Skeletal muscle satellite cell (primary cell): ENCODE results near the gene ITIH4.

ENCODE experiments used
- H3K27me3 ChIP-seq: 2 replicates; pipeline ENCODE4 v1.7.0; 2013; ENCODE audit warnings: low read length; ENCODE audit not compliant: control insufficient read depth, insufficient read depth
- H3K36me3 ChIP-seq: 2 replicates; pipeline ENCODE4 v1.7.0; 2013; ENCODE audit warnings: mild to moderate bottlenecking, control low read depth, low read length; ENCODE audit not compliant: insufficient read depth
- H3K4me1 ChIP-seq: 2 replicates; pipeline ENCODE4 v1.7.0; 2013; ENCODE audit warnings: low read length; ENCODE audit not compliant: control insufficient read depth, insufficient read depth
- H3K4me2 ChIP-seq: 2 replicates; pipeline ENCODE4 v1.7.0; 2013; ENCODE audit warnings: mild to moderate bottlenecking, low read length
- H3K4me3 ChIP-seq: 2 replicates; pipeline ENCODE4 v1.7.0; 2013; ENCODE audit warnings: low read length
- H3K9ac ChIP-seq: 2 replicates; pipeline ENCODE4 v1.7.0; 2013; ENCODE audit warnings: mild to moderate bottlenecking, low read depth, low read length, moderate library complexity
- H3K9me3 ChIP-seq: replicated peaks from 2 replicates; pipeline ENCODE4 v1.7.0; 2013; ENCODE audit warnings: mild to moderate bottlenecking, control low read depth, low read length

The ITIH4 gene

GRCh38 chr3:52794612-52795099, 35.8 kb downstream of the ITIH4 start, which contains the start of gene ITIH3:
Gene ITIH3, plus strand, starts transcription at chr3:52794796. Its CDS starts 8 bp downstream, at chr3:52794804.
- H3K9ac ChIP-seq, result no peak within 1 kb of the TSS
- H3K4me2 ChIP-seq, result no peak within 1 kb of the TSS
- no peaks in the 10 kb centered on the region for H3K27me3 ChIP-seq
- H3K9me3 ChIP-seq, result no peaks in the 10 kb centered on the region
- no peak within 1 kb of the TSS for H3K4me3 ChIP-seq
- H3K4me1 ChIP-seq, result peaks cover 30% of the 10 kb centered on the region
- H3K36me3 ChIP-seq, result no peaks in the 10 kb centered on the region

- Histone ChIP-seq H3K27me3 (no peaks in the 10 kb centered on the region), H3K9me3 (no peaks in the 10 kb centered on the region)
Measured at GRCh38 chr3:52793702-52794611, 36.5 kb downstream of the ITIH4 start.

GRCh38 chr3:52792961-52793695, 37.3 kb downstream of the ITIH4 start:
- Histone ChIP-seq H3K36me3 (no peaks in the 10 kb centered on the region), H3K4me1 (peaks cover 23% of the 10 kb centered on the region), H3K9me3 (no peaks in the 10 kb centered on the region), H3K9ac (no peak overlapping the region), H3K4me3 (no peak overlapping the region), H3K27me3 (peaks cover 1% of the 10 kb centered on the region), H3K4me2 (no peak overlapping the region)

More at GRCh38 chr3:52793702-52794611, 36.5 kb downstream of the ITIH4 start:
- Histone ChIP-seq H3K4me3 (no peak overlapping the region), H3K4me1 (peaks cover 30% of the 10 kb centered on the region), H3K4me2 (no peak overlapping the region), H3K36me3 (no peaks in the 10 kb centered on the region), H3K9ac (no peak overlapping the region)

DNA sequence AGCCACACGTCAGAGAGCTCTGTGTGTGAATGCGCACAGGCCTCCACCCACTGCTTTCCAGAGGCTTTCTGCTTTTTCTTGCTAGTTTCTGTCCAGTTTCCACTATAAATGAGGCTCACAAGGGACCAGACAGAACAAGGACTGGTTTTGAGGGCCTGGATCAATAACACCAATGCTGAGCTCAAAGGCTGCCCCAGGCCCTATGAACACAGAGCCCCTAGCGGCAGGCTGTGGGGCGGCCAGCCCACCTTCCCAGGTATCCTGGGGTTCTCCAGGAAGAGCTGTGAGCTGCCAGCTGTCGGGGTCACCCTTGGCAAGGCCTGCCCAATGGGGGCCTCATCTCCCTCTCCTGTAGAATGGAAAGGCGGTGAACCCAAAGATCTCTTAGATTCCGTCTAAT, 38.1 kb downstream of the ITIH4 start:
- Histone ChIP-seq H3K36me3 (no peaks in the 10 kb centered on the region), H3K27me3 (peaks cover 9% of the 10 kb centered on the region), H3K9me3 (no peaks in the 10 kb centered on the region), H3K4me3 (no peak overlapping the region), H3K4me2 (no peak overlapping the region), H3K9ac (no peak overlapping the region), H3K4me1 (peaks cover 20% of the 10 kb centered on the region)

DNA sequence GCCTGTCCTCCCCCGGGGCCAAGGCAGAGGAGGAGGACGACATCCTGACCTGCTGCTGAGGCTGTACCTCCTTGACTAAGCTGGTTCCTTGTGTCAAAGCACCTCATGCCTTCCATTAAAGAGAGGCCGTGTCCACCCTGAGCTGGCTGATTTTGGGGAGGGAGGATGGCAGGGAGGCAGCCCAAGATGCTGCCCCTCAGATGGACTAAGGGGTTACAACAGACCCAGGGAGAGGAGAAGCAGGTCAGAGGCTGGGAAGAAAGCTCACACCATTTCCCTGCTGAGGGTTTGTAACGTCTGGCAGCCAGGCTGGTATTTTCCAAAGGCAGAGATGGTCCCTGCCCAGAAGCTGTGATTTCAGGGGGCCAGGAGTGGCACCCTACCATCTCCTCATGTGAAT, 38.5 kb downstream of the ITIH4 start:
- no peak overlapping the region for H3K4me2 ChIP-seq
- no peak overlapping the region for H3K4me3 ChIP-seq
- H3K9ac ChIP-seq, result no peak overlapping the region
- peaks cover 20% of the 10 kb centered on the region for H3K4me1 ChIP-seq
- H3K36me3 ChIP-seq, result no peaks in the 10 kb centered on the region
- no peaks in the 10 kb centered on the region for H3K9me3 ChIP-seq
- peaks cover 10% of the 10 kb centered on the region for H3K27me3 ChIP-seq

DNA sequence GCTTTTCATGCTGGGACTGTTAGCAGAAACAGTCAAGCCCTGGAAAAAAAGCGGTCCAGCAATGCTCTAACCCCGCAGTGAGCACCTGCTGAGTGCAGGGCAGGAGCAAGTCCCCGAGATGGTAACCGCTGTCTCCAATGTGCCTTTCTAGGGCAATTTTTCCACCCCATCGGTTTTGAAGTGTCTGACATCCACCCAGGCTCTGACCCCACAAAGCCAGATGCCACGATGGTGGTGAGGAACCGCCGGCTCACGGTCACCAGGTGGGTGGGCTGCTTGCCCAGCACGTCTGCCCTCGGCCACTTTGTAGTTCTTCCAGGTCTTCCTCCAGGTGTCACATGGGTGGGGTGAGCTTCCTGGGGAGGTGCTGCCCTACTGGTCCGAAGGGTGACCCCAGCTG, 39.1 kb downstream of the ITIH4 start:
- Histone ChIP-seq H3K9me3 (no peaks in the 10 kb centered on the region), H3K9ac (no peak overlapping the region), H3K4me1 (peaks cover 20% of the 10 kb centered on the region), H3K4me2 (no peak overlapping the region), H3K4me3 (no peak overlapping the region), H3K36me3 (no peaks in the 10 kb centered on the region), H3K27me3 (peaks cover 12% of the 10 kb centered on the region)

GRCh38 chr3:52790741-52791140, 39.7 kb downstream of the ITIH4 start:
- H3K27me3 ChIP-seq, result peaks cover 18% of the 10 kb centered on the region

DNA sequence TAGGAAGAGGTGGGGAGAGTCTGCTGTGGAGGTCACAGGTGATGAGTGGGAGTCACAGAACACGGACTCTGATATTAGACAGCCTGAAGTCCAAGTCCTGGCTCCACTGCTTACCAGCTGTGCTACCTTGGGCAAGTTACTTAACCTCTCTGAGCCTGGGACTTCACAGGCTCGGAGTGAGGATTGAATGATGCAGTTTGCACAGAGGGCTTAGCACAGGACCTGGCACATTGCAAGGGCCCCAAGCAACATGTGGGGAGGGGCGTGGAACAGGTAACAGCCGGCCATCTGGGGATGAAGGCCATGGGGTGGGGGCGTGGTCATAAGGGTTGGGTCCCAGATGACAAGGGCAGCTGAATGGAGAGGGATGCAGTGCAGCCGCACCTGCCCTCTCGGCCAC, 40.1 kb downstream of the ITIH4 start:
- Histone ChIP-seq H3K4me2 (no peak overlapping the region), H3K4me3 (no peak overlapping the region), H3K36me3 (no peaks in the 10 kb centered on the region), H3K4me1 (peaks cover 20% of the 10 kb centered on the region), H3K27me3 (peaks cover 19% of the 10 kb centered on the region), H3K9me3 (no peaks in the 10 kb centered on the region), H3K9ac (no peak overlapping the region)

More at GRCh38 chr3:52790741-52791140, 39.7 kb downstream of the ITIH4 start:
- H3K4me1 ChIP-seq, result peaks cover 20% of the 10 kb centered on the region
- no peak overlapping the region for H3K9ac ChIP-seq
- H3K9me3 ChIP-seq, result no peaks in the 10 kb centered on the region
- H3K36me3 ChIP-seq, result no peaks in the 10 kb centered on the region
- no peak overlapping the region for H3K4me3 ChIP-seq
- H3K4me2 ChIP-seq, result no peak overlapping the region

DNA sequence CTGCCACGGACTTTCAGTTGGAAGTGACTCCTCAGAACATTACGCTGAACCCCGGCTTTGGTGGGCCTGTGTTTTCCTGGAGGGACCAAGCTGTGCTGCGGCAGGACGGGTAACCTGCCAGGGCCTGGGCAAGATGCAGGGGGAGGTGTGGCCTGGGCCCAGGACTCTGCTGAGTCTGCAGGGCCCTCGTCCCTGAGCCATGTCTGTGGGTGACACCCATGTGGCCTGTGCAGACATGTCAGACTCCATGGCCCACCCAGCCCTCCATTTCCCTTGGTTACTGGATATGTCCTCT, 40.8 kb downstream of the ITIH4 start:
- Histone ChIP-seq H3K9me3 (no peaks in the 10 kb centered on the region), H3K36me3 (no peaks in the 10 kb centered on the region), H3K4me2 (no peak overlapping the region), H3K9ac (no peak overlapping the region), H3K27me3 (peaks cover 22% of the 10 kb centered on the region), H3K4me3 (no peak overlapping the region), H3K4me1 (peaks cover 19% of the 10 kb centered on the region)

DNA sequence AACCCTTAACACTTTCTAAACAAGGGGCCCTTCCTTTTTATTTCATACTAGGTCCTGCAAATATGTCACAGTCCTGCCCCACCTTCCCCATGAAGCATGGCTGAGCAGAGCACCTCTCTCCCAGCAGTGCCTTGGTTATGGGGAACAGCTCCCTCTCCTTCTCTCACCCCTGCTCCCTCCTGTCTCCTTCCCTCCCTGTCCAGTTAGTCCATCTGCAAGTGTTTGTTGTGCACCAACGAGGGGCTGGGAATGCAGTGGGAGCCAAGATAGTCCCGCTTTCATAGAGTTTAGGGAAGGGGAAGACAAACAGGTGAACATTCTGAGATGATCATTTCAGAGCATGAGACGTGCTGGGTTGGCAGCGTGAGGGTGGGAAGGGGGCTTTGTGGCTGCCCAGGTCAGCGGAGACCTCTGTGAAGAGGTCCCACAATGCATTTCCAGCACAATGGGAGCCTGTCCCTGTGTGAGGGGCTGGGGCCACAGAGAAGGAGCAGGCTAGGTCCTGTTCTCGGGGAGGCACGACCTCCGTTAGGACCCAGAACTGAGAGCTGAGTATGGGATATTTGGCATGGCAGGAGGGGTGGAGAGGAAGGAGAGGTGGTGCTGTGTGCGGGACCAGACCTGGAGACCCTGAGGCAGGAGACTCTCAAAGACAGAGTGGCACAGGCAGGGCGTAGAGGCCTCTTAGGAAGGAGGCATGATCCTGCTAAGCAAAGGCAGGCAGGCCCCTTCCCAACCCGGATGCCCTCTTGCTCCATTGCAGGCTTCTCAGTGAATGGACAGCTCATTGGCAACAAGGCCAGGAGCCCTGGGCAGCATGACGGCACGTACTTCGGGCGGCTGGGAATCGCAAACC, 41.4 kb downstream of the ITIH4 start:
- H3K36me3 ChIP-seq, result no peaks in the 10 kb centered on the region
- H3K4me3 ChIP-seq, result no peak overlapping the region
- no peak overlapping the region for H3K9ac ChIP-seq
- peaks cover 13% of the 10 kb centered on the region for H3K4me1 ChIP-seq
- peaks cover 22% of the 10 kb centered on the region for H3K27me3 ChIP-seq
- no peaks in the 10 kb centered on the region for H3K9me3 ChIP-seq
- no peak overlapping the region for H3K4me2 ChIP-seq
